Testis (tissue), 3 donors: ENCODE data around the gene ADAMTS16. TPM values are rescaled to one million over a fixed set of nuclear protein-coding genes. Genes with fewer than 3 reads are reported as not detected.
"Not testable (repeated sequence)": the region's sequence is repeated elsewhere in the genome, so short reads cannot be mapped to it uniquely, and the experiment has no call there.

Experiments used
- DNase-seq: peaks from one replicate; pipeline ENCODE4 v3.0.0-alpha.2; 2019
- H3K27ac ChIP-seq, 2 donors: fragments of 200-600 bp; sonication (generic); one replicate each; pipeline ENCODE4 v1.5.1; 2019
- H3K27me3 ChIP-seq: fragments of 200-600 bp; sonication (generic); one replicate; pipeline ENCODE4 v1.5.1; 2019
- H3K36me3 ChIP-seq: fragments of 200-600 bp; sonication (generic); one replicate; pipeline ENCODE4 v1.5.1; 2017; ENCODE audit warnings: low read depth; ENCODE audit errors: missing control alignments
- H3K4me1 ChIP-seq: fragments of 200-600 bp; sonication (generic); one replicate; pipeline ENCODE4 v1.5.1; 2019
- H3K4me3 ChIP-seq, 2 donors: fragments of 200-600 bp; sonication (generic); one replicate each; pipeline ENCODE4 v1.5.1; 2017 to 2019
- H3K9me3 ChIP-seq: fragments of 200-600 bp; sonication (generic); one replicate; pipeline ENCODE4 v1.5.1; 2017
- POLR2A ChIP-seq: fragments of 450-650 bp; IDR thresholded peaks from one replicate; pipeline ENCODE4 v1.6.1; 2017; ENCODE audit warnings: antibody characterized with exemption, mild to moderate bottlenecking, moderate library complexity
- WGBS, 2 donors: methylation state at CpG; one replicate each; pipeline ENCODE4 v1.1.5; 2018; 5-methylcytosine and 5-hydroxymethylcytosine counted together
- intact Hi-C: fragments of 100-400 bp; cut with DNase I; formaldehyde crosslinking; loops from one replicate; pipeline ENCODE4 v1.15.1; 2023; ENCODE audit warnings: low total_unique reads
- polyA plus RNA-seq: library from polyadenylated mRNA; stranded (reverse); fragments of 350-450 nt; fragmentation: Illumina TruSeq; extraction: RNeasy Lipid Tissue Mini Kit (QIAGEN cat#74804); gene quantifications from one replicate; pipeline ENCODE4 v1.2.3, GENCODE V29; 2014; ENCODE audit warnings: low read depth, low replicate concordance; ENCODE audit not compliant: insufficient read depth
- total RNA-seq, 2 donors: library from RNA; depleted of rRNA; stranded (reverse); fragments of >200 nt; gene quantifications; one replicate each; pipeline ENCODE4 v1.2.3, GENCODE V29; 2016
- TF ChIP-seq, protein P1 (sequence below), 3 experiments: fragments of 450-650 bp in 2 of 3; fragments of 200-600 bp in 1 of 3; sonication (generic) in 1 of 3; IDR thresholded peaks; one replicate each; pipeline ENCODE4 v1.5.1; 2016 to 2019; ENCODE audit warnings: antibody characterized with exemption in 3 of 3, mild to moderate bottlenecking in 2 of 3, moderate library complexity in 1 of 3

Gene ADAMTS16
- total and polyA plus RNA-seq, 3 donors from 2014 or later: 0.16 to 4.7 (median 0.37) TPM

DNA sequence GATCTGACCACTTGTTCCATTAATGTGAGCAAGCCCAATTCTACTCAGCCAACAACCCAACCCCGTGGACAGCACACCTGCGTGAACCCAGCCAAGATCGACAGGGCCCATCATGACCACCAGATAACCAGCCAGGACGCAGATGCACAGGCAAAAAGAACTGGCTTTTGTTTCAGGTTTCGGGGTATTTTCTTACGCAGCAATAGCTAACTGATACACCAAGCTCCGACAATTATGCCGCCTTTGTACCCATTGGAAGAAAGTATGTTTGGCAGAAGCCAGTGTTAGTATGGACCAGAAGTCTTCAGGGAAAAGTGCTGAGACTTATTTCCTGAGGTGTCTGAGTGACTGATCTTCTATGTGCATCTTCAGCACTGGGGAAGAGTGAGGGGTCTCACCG lies 6.0 kb upstream of the ADAMTS16 start:
- Histone ChIP-seq H3K4me1 (no peaks in the 10 kb centered on the region), H3K4me3 (no peak overlapping the region), H3K27ac (no peak overlapping the region), H3K36me3 (no peaks in the 10 kb centered on the region), H3K27me3 (no peaks in the 10 kb centered on the region), H3K9me3 (no peaks in the 10 kb centered on the region)
- DNase-seq: no peak
- TF ChIP-seq, protein P1, sequence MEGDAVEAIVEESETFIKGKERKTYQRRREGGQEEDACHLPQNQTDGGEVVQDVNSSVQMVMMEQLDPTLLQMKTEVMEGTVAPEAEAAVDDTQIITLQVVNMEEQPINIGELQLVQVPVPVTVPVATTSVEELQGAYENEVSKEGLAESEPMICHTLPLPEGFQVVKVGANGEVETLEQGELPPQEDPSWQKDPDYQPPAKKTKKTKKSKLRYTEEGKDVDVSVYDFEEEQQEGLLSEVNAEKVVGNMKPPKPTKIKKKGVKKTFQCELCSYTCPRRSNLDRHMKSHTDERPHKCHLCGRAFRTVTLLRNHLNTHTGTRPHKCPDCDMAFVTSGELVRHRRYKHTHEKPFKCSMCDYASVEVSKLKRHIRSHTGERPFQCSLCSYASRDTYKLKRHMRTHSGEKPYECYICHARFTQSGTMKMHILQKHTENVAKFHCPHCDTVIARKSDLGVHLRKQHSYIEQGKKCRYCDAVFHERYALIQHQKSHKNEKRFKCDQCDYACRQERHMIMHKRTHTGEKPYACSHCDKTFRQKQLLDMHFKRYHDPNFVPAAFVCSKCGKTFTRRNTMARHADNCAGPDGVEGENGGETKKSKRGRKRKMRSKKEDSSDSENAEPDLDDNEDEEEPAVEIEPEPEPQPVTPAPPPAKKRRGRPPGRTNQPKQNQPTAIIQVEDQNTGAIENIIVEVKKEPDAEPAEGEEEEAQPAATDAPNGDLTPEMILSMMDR (IDR thresholded peaks at IDR 0.05): no peak
- TF ChIP-seq POLR2A: no peak
- WGBS, 2 donors: 97 to 98% methylated on average over 9 of the region's 9 CpGs
- intact Hi-C loops: loop anchor here (10.0 kb wide), 1 partner anchor 281 kb away; no protein-coding TSS in a partner anchor

- no peaks in the 10 kb centered on the region for H3K9me3 ChIP-seq
- DNase-seq: no peak
- peaks cover 7% of the 10 kb centered on the region for H3K4me1 ChIP-seq
- no peaks in the 10 kb centered on the region for H3K27me3 ChIP-seq
- intact Hi-C loops: loop anchor here (10.0 kb wide), 1 partner anchor 279 kb away; no protein-coding TSS in a partner anchor
- TF ChIP-seq POLR2A: no peak
- TF ChIP-seq, protein P1 (IDR thresholded peaks at IDR 0.05): no peak
- no peak overlapping the region for H3K4me3 ChIP-seq
- no peaks in the 10 kb centered on the region for H3K36me3 ChIP-seq
- 64 to 68% methylated on average over 8 of the region's 8 CpGs for WGBS, 2 donors
- H3K27ac ChIP-seq: no peak overlapping the region
Observed at GRCh38 chr5:5135957-5136676, 4.0 kb upstream of the ADAMTS16 start.

- not testable (repeated sequence) for H3K4me1 ChIP-seq, H3K9me3 ChIP-seq, H3K36me3 ChIP-seq, H3K27me3 ChIP-seq, H3K27ac ChIP-seq, H3K4me3 ChIP-seq, DNase-seq
- intact Hi-C loops: loop anchor here (10.0 kb wide), 1 partner anchor 277 kb away; no protein-coding TSS in a partner anchor
- WGBS, 2 donors: 91% methylated on average over 24 of the region's 24 CpGs; no CpG with 5 or more reads in 1 of the 2 donors
Observed at GRCh38 chr5:5137851-5138250, 2.3 kb upstream of the ADAMTS16 start.

DNA sequence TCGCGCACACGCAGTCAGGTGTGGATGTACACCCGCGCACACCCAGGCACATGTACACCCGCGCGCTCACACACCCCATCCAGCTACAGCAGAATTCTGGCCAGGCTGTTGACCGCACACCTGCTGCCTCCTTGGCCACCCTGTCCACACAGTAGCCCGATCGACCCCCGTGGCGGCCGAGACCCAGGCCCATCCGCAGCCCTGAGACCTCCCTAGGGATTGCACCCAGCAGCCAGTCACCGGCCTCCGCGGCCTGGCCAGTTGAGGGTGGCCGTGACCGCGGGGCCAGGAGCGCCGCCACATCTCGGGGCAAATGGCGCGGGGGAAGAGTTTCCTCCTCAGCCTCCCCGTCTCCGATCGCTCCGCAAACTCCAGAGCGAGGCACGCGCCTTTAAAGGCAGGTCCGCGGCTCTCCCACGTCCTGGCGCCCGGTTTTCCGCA lies 774 bp upstream of the ADAMTS16 start:
- Histone ChIP-seq H3K4me3 (peak overlapping the region in 1 of 2 donors; percentile 53), H3K36me3 (no peaks in the 10 kb centered on the region), H3K9me3 (no peaks in the 10 kb centered on the region), H3K27ac (no peak overlapping the region), H3K27me3 (no peaks in the 10 kb centered on the region), H3K4me1 (peaks cover 7% of the 10 kb centered on the region)
- DNase-seq: no peak
- intact Hi-C loops: loop anchor here (10.0 kb wide), 1 partner anchor 275 kb away; no protein-coding TSS in a partner anchor
- TF ChIP-seq POLR2A: no peak
- TF ChIP-seq, protein P1 (IDR thresholded peaks at IDR 0.05): no peak
- 15 to 51% methylated on average over 6 to 39 of the region's 39 CpGs for WGBS, 2 donors

DNA sequence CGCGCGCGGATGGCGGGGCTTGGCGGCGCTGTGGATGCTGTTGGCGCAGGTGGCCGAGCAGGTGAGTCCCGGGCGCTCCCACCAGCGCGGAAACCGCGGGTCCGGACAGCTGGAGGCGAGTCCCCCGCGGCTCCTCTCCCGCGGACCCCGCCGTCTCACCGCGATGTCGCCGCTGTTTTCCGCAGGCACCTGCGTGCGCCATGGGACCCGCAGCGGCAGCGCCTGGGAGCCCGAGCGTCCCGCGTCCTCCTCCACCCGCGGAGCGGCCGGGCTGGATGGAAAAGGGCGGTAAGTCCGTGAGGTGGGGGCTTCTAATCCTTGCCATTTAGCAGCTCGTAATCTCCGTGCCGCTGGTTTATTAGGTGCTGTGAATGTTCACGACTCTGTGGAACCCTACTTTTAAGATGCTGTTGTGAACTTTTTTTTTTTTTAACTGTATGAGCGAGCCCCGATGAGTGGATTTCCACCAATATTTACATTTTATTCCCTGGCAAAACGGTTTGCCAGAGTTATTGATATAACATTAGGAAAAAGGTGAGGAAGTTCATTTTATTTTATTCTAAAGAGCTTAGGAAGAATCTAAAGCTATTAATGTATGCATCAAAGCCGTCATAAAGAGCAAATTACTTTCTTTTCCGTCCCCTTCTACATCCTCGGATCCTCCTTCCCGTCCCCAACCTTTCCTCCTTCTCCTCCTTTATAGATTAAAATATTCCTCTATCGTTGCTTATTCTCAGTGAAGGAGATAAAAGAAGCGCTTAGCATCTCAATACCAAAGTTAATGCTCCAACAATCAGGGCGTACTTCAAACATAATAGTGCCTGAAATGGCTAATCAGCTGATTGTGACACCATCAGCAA lies 579 bp downstream of the ADAMTS16 start:
- no peak for DNase-seq
- H3K27me3 ChIP-seq: no peaks in the 10 kb centered on the region
- no peaks in the 10 kb centered on the region for H3K36me3 ChIP-seq
- 2 to 4% methylated on average over 22 to 49 of the region's 57 CpGs for WGBS, 2 donors
- peaks cover 7% of the 10 kb centered on the region for H3K4me1 ChIP-seq
- TF ChIP-seq, protein P1 (IDR thresholded peaks at IDR 0.05): no peak
- H3K9me3 ChIP-seq: no peaks in the 10 kb centered on the region
- intact Hi-C loops: no loop called here
- H3K27ac ChIP-seq: no peak overlapping the region
- peak overlapping the region in 1 of 2 donors; percentile 53 for H3K4me3 ChIP-seq
